Activated T-cell treated with anti-CD3 and anti-CD28 coated beads, Interleukin-2, amount 50 U/mL, for 48 hours (primary cell): ENCODE results near the gene GRIK3.

Experiments
- DNase-seq, 2 experiments: peaks; one replicate each; pipeline ENCODE4 v3.0.0-alpha.2; 2020

Gene GRIK3

DNA sequence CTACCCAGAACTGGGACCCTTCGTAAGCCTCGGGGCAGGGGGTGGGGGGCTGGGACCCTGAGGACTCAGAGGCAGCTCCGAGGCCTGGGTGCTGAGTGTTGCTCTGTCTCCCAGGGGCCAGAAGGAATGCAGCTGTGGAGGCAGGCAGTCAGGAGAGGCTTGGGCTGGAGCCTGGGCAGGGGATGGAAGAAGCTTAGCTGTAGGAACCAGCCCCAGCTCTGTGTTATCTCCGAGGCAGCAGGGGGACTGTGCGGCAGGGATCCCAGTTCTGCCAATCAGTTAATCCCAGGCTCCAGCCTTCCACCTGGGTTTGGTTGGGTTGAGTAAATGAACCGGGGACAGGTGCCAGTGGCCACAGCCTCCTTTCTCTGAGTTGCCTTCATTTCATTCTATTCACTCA is 8.2 kb upstream of the GRIK3 start:
- DNase-seq = no peak

DNA sequence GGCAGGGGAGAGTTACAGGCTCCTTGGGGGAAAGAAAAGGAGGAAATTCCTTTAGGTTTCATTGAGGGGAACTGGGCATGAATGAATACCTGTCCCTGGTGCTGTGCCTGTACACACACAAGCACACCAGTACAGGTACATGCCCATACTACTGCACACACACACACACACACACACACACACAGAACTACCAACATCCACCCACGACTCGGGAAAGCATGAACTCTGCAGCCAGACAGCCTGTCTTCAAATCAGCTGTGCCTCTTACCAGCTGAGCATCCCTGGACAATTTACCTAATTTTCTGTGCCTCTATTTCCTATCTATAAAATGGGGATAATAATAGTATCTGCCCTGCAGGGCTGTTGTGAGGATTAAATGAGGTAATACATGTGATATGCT is 7.2 kb upstream of the GRIK3 start:
- no peak for DNase-seq

DNA sequence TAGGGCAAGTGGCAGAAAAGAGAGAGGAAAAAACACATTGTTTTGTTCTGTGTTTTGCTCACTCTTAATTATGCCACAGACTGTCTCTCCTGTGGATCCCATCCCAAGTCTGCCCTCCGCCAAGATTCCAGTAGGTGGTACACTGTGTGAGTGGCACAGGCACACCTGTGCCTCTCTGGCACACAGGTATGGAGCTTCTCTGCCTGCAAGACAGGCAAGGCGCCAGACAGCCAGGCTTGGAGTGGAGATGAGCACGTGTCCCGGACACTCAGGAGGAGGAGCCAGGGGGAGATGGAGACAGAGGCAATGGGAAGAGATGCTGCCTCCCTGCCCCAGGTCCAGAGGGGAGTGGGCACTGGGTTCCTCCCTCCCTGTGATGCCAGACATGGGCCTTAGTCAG is 6.5 kb upstream of the GRIK3 start:
- DNase-seq = no peak

DNA sequence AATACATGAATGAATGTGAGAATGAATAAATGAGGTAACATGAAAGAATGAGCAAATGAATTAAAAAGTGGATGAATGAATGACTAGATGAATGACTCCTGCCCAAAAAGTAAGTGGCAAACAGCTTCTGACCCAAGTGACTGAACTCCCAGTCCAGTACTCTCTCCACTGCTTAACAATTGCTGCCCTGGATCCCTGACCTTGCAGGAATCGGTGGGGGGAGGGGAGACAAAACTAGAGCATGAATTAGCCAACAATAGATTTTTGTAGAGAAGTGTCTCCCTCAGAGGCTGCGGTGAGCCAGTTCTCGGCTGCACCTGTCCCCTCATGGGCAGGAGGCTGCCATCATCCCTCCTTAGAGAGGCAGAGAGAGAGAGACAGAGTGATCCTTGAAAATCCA is 5.9 kb upstream of the GRIK3 start:
- no peak for DNase-seq

DNA sequence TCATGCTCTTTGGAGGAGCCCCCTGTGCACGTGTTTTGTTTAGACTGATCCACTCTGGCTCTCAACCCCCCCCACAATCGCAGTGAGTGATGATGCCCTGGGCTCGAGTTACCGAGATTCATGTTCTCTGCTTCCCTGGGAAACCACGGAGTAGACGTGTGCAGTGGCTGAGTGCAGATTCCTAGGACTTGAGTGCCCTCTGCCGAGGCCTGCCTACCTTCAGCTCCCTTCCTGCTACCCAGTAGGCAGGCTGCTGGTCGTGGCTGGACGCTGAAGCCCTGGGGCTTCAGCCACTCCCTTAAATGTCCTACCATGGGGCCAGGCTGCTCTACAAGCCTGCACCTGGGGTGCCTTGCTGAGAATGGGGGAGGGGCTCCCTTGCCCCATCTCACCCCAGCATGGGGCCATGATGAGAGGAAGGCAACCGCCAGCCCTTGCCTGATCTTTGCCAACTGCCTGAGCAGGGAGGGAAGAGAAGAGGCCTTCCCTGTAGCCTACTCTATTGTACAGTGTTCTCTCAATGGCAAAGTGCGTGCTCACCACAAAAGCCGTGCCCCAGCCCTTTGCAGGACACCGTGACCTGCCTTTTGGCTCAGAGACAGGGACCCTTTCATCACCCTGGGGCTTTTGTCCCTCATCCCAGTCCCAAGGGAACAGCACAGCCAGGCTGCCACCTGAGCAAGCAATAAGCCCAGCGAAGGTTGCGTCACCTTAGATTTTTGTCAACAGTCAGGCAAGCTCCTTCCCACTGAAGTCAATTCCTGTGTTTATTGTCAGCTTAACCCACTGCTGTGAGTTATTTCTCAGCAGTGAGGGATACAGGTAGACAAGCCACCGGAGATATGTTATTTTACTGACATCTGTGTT is 4.1 kb upstream of the GRIK3 start:
- DNase-seq = no peak

DNA sequence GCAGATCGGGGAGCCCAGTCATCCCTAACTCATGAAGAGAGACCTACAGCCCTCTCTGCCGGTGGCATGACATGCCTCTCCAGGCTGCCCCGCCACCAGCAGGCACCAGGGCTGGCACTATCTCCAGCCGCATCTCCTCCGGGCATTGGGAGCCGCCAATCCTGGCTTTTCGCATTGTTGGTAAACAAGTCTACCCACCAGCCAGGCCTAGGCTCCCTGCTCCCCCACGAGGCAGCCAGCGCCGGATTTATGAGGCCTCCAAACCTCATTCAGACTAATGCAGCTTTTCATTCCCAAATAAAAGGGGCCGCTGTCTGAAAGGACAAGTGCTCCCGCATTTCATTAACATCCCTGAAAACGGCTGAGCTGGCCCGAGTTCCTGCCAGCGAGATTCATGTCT is 3.4 kb upstream of the GRIK3 start:
- DNase-seq = no peak

DNA sequence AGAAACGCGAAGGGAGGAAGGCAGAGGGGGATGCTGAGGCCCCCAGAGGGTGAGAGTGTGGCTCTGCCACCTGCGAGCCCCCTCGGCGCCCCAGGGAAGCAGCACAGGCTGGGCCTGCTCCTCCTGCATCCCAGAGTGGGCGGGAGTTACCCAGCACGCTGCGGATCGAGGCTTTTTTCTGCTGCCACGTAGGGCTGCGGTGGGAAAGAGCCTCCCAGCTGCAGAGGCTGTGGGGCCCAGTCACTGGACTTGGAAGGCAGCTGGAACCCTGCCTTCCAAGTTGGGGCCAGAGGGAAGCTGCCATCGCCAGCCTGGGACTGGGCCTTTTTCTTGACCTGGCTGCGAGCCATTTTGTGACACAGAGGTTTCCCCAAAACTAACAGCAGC is 2.3 kb upstream of the GRIK3 start:
- no peak for DNase-seq

DNA sequence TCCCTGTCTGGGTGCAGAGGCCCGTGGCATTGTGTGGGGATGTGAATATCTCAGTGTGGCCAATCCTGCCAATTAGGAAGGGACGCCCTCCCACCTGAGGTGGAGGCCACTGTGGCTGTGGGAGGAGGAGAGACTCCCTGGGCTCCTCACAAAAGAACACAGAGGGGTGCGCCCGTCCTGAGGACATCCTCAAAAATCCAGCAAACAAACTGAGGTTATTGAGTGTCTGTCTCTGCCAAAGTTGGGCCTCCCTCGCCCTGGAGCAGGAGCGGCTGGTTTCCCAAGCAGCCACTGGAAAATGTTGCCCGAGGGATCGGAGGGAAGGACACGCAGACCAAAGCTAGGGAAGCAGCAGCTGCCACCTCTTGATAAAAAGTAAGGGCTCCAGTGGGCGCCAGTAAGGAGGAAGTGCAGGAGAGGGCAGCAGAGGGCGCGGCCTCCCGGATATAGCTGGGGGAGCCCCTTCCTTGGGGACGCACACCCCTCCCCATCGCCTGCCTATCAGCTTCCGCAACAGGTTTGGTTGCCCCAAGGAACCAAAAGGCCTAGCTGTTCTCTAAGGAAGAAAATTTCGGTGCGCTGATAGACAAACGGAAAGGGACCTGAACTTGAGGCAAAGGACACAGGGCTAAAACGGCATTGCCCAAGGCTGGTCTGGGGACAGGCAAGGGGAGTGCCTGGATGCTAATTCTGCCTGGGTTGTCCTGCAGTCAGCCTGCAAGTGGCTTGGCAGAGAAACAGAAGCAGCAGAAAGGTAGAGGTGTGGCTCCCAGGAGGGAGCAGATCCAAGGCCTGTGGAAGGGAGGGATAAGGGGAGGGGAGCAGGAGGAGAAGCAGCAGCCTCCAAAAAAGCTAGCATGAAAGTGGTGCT is 1.7 kb upstream of the GRIK3 start:
- DNase-seq = peak in 1 of 2 experiments; percentile 26

DNA sequence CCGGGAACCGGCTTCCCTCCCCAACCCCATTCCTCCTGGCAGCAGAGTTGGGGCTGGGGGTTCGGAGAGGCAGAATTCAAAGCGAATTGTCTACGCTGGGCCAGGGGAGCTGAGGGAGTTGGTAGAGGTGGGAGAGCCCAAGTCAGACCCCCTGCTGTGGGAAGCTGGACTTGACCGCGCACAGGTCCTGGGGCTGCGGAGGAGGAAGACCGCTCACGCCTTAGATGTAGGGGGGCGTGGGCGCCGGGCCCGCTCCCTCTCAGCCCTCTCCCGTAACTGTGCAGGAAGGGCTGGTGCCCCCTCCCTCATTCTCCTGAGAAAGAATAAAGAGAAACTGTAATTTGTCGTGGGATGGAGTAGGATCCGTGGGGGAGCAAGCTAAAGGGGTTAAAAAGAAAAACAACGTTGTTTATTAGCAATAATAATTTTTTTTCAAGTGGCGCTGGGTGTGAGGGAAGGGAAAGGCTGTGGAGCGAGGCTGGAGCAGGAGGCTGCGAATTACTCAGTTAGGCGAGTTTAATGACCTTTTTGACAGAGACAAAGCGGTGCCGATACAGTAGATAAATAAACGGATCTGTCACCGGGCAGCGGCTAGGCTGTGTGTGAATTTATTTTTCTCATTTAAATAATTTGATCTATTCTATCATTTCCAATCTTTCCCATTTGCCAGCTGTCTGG is 838 bp upstream of the GRIK3 start:
- DNase-seq = no peak

DNA sequence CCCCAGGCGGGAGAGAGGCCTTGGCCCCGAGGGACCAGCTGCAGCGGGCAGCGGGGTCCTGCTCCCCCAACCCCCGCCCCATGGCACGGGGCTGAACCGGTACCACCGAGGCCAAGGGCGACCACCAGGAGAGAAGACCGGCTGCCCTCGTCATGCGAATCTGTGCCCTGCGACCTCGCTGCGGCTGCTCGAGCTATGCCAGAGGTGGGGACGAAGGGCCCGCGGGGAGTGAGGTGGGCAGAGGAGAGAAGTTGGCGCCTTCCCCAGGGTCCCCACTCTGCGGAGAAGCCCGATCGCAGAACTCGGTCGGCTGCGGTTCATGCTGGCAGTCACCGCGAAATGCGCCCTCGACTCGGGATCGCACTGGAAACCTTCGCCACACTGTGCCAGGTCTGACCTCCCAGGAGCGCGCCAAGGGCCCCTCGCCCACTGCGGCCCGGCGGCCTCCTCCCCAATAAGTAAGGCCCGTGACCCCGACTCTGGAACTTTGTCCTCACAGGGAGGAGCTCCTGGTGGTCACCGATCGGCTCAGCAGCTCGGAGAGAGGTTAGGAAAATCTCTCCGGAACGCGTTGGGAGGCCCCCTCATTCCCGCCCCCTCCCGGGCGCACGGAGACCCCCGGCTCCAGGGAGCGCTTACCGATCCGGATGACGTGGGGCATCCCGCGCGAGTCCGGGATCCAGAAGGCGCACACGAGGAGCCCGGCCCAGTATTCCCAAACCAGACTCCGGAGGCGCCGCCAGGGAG is 787 bp downstream of the GRIK3 start:
- DNase-seq = no peak

DNA sequence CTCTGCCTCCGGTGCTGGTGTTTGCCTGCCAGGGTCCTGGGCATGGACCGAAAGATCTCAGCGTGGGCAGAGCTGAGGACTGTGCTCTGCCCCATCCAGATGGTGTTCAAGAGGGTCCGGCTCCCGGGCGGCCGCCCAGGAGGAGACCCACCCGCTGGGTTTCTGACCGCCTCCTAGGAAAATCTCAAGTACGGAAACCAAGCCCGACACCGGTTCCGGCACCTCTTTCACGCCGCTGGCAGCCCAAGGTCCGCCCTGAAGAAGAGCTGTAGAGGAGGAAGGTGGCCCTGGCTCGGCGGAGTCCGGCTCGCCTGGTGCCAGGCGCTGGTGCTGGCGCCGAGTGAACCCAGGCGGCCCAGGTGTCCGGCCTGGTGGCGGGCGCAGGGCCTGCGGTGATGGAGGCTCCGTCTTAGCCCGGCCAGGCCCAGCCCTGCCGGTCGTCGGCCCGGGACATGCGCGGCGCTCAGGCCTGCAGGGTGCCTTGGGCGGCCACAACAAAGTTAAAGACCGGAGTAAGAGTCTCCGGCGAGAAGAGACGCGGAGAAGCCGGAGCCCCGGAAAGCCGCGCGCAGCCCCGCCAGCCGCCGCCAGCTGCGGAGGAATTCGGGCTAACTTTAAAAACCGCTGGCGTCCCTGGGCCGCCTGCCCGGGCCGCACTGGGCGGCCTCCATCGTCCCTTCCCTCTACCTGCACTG is 1.5 kb downstream of the GRIK3 start:
- DNase-seq = no peak

DNA sequence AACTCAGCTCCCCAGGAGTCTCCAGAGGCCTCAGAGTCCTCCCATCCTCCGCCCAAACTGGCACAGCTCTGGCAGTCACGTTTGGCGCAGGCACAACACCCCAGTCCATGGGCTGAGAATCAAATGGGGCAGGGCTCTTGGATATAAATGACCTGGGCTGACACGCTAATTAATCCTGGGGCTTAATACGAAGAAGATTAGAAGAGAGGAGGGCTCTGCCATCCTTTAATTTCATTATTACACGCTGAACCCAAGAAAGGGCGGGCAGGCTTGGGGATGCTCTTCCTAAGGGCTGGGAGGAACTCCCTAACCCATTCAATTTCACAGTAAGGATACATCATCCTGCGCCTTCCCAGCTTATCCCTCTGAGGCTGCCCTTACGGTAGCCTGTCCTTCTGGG is 2.4 kb downstream of the GRIK3 start:
- no peak for DNase-seq

DNA sequence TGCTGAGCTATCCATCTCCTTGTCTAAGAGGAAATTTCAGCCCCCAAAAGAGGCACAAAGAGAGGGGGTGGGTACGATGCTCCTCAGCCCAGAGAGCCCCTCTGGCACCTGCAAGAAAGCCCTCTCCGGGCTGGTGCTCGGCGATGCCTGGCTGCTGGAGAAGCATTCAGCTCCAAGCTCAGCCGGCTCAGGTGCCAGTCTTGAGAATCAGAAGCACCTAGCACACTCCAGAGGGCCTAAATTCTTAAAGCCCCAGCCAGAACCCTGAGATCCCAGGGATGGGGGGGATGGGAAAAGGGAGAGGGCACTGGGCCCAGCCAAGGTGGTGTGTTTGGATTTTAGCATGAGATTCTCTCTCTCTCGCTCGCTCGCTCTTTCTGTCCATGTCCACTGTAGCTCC is 2.9 kb downstream of the GRIK3 start:
- no peak for DNase-seq

DNA sequence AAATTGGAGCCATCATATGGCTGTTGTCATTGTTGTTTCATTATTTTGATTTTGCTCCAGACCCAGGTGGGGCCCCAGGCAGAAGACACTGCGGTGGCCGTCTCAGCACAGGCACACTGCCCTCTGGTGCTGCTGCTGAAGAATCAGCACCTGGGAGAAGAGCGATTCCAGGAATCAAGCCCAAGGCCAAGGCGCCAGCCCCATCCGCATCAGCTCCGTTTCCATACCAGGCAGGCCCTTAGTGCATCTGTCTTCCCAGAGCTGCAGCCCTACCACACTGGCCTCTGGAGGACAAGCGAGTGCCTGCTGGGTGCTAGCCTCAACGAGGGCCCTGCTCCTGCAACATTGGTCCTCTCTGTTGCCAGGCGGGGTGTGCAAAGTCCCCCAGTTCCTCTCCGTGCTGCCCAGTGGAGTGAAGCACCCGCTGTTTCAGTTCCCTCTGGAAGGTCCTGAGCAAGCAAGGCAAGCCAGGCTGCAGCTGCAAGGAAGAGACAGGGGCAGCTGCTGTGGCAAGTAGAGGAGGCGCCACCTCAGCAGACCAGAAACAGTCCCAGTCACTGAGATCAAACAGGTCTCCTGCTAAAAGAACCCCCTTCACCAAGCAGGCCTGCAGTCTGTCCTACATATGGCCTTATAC is 5.2 kb downstream of the GRIK3 start:
- no peak for DNase-seq

DNA sequence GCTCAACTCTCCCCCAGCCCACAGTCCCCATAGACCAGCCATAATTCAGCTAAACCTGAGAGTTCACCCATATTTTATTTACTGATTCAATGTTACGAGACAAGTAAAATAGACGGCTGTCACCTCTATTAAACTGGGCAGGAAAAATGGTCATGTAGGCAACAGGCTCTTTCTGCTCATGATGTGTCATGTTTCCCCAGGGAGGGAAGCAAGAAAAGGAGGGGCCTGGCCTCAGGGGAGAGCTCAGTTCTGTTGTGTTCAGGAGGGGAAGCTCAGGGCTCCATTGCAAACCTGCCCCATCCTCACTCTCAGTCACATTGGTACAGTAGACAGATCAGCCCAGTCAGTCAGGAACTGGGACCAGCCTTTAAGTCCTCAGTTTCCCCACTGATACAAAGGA is 12.8 kb downstream of the GRIK3 start:
- DNase-seq = no peak

DNA sequence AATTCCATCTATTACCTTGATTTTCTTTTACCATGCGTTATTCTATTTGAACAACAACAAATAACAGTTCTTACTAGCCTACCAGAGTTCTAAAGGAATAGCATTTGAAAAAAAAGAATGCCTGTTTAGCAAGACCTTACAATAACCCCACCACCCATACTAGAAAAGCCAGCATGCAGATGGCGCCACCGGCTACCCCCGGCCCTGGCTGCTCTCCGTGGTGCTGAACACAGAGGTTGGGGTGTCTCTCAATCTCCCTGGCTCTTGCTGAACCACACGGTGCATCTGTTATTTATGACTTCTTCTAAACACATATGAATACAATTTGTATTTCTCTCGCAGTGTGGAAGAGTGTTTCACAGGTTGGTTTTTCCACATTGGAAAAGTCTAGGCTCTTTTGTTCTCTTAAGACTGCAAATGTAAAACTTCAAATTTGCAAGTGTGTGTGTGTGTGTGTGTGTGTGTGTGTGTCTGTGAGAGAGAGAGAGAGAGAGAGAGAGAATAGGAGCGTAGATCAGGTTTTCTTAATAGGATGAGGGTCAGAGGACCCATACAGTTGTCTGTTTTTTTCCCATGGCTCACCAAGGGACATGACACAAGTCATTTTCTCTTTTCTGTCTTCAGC is 13.6 kb downstream of the GRIK3 start:
- no peak for DNase-seq

DNA sequence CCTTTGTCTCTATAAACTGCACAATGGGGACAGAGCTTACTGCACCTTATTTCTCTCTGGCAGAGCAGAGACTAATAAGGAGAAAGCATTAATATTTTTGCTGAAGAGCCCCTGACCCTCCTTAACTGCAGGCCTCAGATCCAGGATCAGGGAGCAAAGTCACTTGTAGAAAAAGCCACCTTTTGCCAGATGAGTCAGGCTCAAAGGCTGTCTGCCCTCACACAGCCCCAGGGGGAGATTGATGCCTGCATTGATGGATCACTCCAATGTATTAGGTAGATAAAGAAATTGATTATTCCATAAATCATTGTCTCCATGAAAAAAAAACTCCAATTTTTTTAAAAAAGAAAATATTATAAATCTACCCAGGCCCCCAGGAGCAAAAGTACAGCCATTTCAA is 15.8 kb downstream of the GRIK3 start:
- no peak for DNase-seq

DNA sequence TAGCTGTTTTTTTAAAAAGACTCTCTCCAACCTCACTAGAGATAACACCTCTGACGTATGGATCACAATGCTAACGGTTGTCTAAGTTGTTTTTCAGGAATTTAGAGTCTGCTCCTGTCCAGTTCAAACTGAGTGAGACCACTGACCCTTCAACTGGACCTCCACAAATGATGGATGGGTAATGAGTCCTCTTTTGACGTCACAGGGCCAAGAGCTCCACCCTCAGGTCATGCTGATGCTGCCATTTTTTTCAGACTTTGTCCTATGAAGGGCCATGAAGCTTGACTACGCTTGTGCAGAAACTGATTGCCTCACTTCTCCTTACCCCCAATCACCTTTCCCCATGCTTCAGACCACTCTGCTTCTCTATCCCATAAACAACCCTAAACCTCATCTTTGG is 16.6 kb downstream of the GRIK3 start:
- no peak for DNase-seq

DNA sequence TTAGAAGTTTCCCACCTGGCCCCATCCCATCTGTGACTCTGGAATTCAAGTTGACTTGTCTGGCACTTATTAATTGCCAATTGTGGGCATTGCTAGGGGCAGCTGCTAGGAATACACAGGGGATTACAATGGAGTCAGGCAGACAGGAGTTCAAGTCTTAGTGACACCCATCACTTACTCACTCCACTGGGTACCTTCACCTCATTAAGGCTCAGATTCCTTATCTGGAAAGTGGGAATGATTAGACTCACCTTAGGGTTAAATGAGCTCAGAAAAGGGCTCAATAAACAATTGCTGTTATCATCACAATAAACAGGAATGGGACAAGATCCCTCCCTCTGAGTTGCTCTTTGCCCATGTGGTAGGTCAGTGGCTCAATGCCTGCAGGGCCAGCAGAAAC is 18.2 kb downstream of the GRIK3 start:
- DNase-seq = no peak

DNA sequence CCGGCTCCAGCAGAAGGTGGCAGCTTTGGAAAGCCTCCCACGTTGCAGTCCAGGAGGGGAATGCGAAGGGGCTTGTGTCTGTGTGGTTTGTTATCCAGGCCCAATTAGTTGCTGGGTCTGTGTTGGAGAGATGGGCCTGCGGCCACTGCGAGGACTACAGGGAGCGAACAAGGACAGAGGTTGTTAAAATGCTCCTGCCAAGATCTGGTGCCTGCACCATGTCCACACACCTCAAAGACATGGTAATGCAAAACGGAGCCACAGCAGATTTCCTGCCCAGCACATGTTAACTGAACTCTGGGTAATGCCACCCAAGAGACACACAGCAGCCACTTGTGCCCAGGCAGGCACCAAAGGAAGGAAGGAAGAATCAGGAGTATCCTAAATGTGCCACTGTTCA is 18.6 kb downstream of the GRIK3 start:
- DNase-seq = no peak

DNA sequence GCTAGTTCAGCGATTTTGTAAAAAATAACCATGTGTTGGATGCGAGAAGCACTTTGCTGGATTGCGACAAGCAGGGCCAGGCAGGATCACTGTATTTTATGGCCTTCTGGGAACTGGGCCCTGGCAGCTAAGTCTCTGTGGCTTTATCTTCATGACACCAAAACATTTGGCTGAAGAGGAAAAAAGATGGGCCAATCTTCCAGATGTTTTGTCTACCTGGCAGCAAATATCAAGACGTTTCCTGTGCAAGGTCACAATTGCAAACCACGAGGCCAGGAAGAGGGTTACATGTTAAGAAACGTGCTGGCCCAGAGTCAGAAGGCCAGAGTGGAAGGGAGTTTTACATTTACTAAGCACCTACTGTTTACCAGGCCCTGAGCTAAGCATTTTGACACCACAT is 22.1 kb downstream of the GRIK3 start:
- DNase-seq = no peak
